H1 (cell line): ENCODE measurements around the gene CRYBG1. TPM values are rescaled to one million over a fixed set of nuclear protein-coding genes. Genes with fewer than 3 reads are reported as not detected.

Experiments
- CHD7 ChIP-seq: fragments of 300-600 bp; sonication (generic); IDR thresholded peaks from 2 replicates; pipeline ENCODE4 v1.7.1; 2012; ENCODE audit warnings: low read length, moderate library complexity, mild to moderate bottlenecking, inconsistent platforms; ENCODE audit not compliant: insufficient replicate concordance
- EP300 ChIP-seq, 2 experiments: IDR thresholded peaks; 1 replicate in 1 of 2; 2 replicates in 1 of 2; pipeline ENCODE4 v1.6.1; 2011 to 2012; ENCODE audit warnings: low read depth in 2 of 2, low read length in 2 of 2, mild to moderate bottlenecking in 2 of 2, borderline replicate concordance in 1 of 2, inconsistent platforms in 1 of 2, moderate library complexity in 1 of 2
- RAD21 ChIP-seq, 2 experiments: IDR thresholded peaks in 1 of 2; conservative IDR thresholded peaks in 1 of 2; 2 replicates each; pipeline ENCODE4 v1.6.1; 2011; ENCODE audit warnings: low read depth in 2 of 2, low read length in 2 of 2, improper control_type of control experiment in 1 of 2, inconsistent platforms in 1 of 2, mild to moderate bottlenecking in 1 of 2, moderate library complexity in 1 of 2
- polyA plus RNA-seq, 7 experiments: library from polyadenylated mRNA; depleted of rRNA in 3 of 7; stranded (reverse) in 5 of 7; unstranded in 2 of 7; fragments of >200 nt in 5 of 7; fragments of 200-250 nt in 2 of 7; gene quantifications; 1 replicate in 5 of 7; 2 replicates in 1 of 7; 4 replicates in 1 of 7; pipeline versions ENCODE4 v1.2.1 to v1.2.3, GENCODE V29; 2011 to 2013; ENCODE audit warnings: missing spikeins in 2 of 7, mixed read lengths in 2 of 7
- total RNA-seq: library from RNA; stranded (reverse); fragmentation: NEBNext Ultra II Directional; extraction: Animal tissue kit (Norgen Biotek cat#: 25700); gene quantifications from 2 replicates; pipeline ENCODE4 v1.2.1, GENCODE V29; 2021

CRYBG1 gene
- total and polyA plus RNA-seq, 2 of the 8 experiments (the other 6 are each of a cell fraction or from before 2014, with no cell fraction given) = 2.2 to 11.6 TPM

DNA sequence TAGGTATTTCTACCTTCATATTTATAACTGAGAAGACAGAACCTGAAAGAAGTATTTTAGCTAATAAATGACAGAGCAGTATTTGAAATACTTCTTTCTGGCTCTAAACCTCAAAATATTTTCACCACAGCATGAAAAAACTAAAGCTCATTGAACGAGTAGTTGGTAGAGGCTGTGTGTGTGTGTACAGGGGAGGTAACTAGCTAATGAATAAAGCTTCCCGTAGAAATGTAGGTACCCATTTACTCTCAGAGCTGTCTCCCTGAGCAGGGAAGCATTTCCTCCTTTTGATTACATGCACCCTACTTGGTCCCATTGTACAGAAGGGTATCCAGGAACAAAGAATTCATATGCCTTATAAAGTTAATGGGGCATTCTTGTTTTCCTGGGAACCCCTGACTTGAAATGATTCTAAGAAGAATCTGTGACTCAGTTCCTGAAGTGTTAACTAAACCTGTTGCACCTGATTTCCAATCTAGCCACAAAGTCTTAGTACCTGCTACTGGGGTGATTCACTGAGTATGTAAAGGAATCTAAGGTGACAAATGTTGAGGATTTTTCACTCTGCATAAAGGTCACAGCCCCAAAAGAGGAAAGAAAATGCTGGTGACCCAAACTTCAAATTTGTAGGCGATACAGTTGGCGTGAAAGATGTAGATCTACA lies 12.5 kb downstream of the CRYBG1 start (continued):
- TF ChIP-seq CHD7 (no peak), EP300 (IDR thresholded peaks at IDR 0.05; ENCODE audit: borderline replicate concordance in 1 of 2, low read depth in 2 of 2, low read length in 2 of 2) (no peak), RAD21 (IDR thresholded peaks at IDR 0.05 in 1 of 2, conservative IDR thresholded peaks at IDR 0.05 in 1 of 2; ENCODE audit: low read depth in 2 of 2, low read length in 2 of 2) (no peak)
